GM18508 (cell line): ENCODE results near the gene AHCYL1.

Source experiments
- ATAC-seq: cut with Tn5 transposase; IDR thresholded peaks from one replicate; pipeline ENCODE4 v1.9.1; 2021; ENCODE audit warnings: moderate number of reproducible peaks; ENCODE audit not compliant: insufficient read depth, unreplicated experiment

AHCYL1 gene

GRCh38 chr1:109975718-109976117 lies 8.8 kb upstream of the AHCYL1 start:
- ATAC-seq = no peak

GRCh38 chr1:109976762-109977161 lies 7.8 kb upstream of the AHCYL1 start:
- ATAC-seq = no peak

- ATAC-seq = no peak
These were observed 7.3 kb upstream of the AHCYL1 start for GRCh38 chr1:109977225-109977624.

GRCh38 chr1:109977657-109978378 lies 6.7 kb upstream of the AHCYL1 start:
- no peak for ATAC-seq

GRCh38 chr1:109978761-109979488 lies 5.6 kb upstream of the AHCYL1 start:
- no peak for ATAC-seq

- ATAC-seq = no peak
These were observed 5.0 kb upstream of the AHCYL1 start for GRCh38 chr1:109979489-109980091.

GRCh38 chr1:109980324-109981003 lies 4.1 kb upstream of the AHCYL1 start:
- no peak for ATAC-seq

GRCh38 chr1:109981004-109981335 lies 3.6 kb upstream of the AHCYL1 start:
- no peak for ATAC-seq

- no peak for ATAC-seq
These were observed 980 bp upstream of the AHCYL1 start for GRCh38 chr1:109983380-109984189.

GRCh38 chr1:109984190-109984455 lies 442 bp upstream of the AHCYL1 start:
- no peak for ATAC-seq

GRCh38 chr1:109985247-109986053 lies 885 bp downstream of the AHCYL1 start:
- ATAC-seq = no peak

- ATAC-seq = no peak
These were observed 1.5 kb downstream of the AHCYL1 start for GRCh38 chr1:109986054-109986444.

- no peak for ATAC-seq
These were observed 3.9 kb downstream of the AHCYL1 start for GRCh38 chr1:109988349-109988914.

- ATAC-seq = no peak
These were observed 5.1 kb downstream of the AHCYL1 start for GRCh38 chr1:109989506-109990301.

GRCh38 chr1:109990302-109990653 lies 5.7 kb downstream of the AHCYL1 start:
- no peak for ATAC-seq

- ATAC-seq = no peak
These were observed 6.9 kb downstream of the AHCYL1 start for GRCh38 chr1:109991400-109991925.

GRCh38 chr1:109993885-109994284 lies 9.3 kb downstream of the AHCYL1 start:
- no peak for ATAC-seq

GRCh38 chr1:109994654-109995053 lies 10.1 kb downstream of the AHCYL1 start:
- ATAC-seq = no peak
